H9 (cell line): ENCODE results near the gene IL1RL2. TPM values are rescaled to one million over a fixed set of nuclear protein-coding genes. Genes with fewer than 3 reads are reported as not detected.

Experiments used
- DNase-seq: peaks from one replicate; pipeline ENCODE4 v3.0.0-alpha.2; 2017
- H2AFZ ChIP-seq: one replicate; pipeline ENCODE4 v1.6.1; 2013; ENCODE audit warnings: mild to moderate bottlenecking, low read length, control low read depth, moderate library complexity
- H2AK5ac ChIP-seq: 2 replicates; pipeline ENCODE4 v1.6.1; 2013; ENCODE audit warnings: low read length, control low read depth, mixed read lengths; ENCODE audit not compliant: insufficient read length
- H2BK120ac ChIP-seq: one replicate; pipeline ENCODE4 v1.6.1; 2013; ENCODE audit warnings: low read depth, mild to moderate bottlenecking, low read length, control low read depth, inconsistent platforms; ENCODE audit not compliant: poor library complexity, severe bottlenecking
- H2BK12ac ChIP-seq: 2 replicates; pipeline ENCODE4 v1.6.1; 2013; ENCODE audit warnings: low read length, control low read depth, mixed read lengths, low read depth; ENCODE audit not compliant: insufficient read length
- H2BK15ac ChIP-seq: 2 replicates; pipeline ENCODE4 v1.6.1; 2013; ENCODE audit warnings: low read depth, low read length, control low read depth
- H2BK20ac ChIP-seq: one replicate; pipeline ENCODE4 v1.6.1; 2013; ENCODE audit warnings: low read depth, mild to moderate bottlenecking, low read length, control low read depth, inconsistent platforms; ENCODE audit not compliant: poor library complexity, severe bottlenecking
- H2BK5ac ChIP-seq: 2 replicates; pipeline ENCODE4 v1.6.1; 2013; ENCODE audit warnings: low read length, control low read depth, mixed read lengths; ENCODE audit not compliant: insufficient read length
- H3K14ac ChIP-seq: 2 replicates; pipeline ENCODE4 v1.6.1; 2013; ENCODE audit warnings: low read length, control low read depth; ENCODE audit not compliant: insufficient read depth
- H3K18ac ChIP-seq: 2 replicates; pipeline ENCODE4 v1.6.1; 2013; ENCODE audit warnings: low read depth, mild to moderate bottlenecking, mixed read lengths, low read length, control low read depth; ENCODE audit not compliant: insufficient read length
- H3K23ac ChIP-seq: 2 replicates; pipeline ENCODE4 v1.6.1; 2013; ENCODE audit warnings: low read length, control low read depth, mixed read lengths, low read depth; ENCODE audit not compliant: insufficient read length
- H3K23me2 ChIP-seq: 2 replicates; pipeline ENCODE4 v1.6.1; 2013; ENCODE audit warnings: low read depth, mild to moderate bottlenecking, mixed read lengths, low read length, control low read depth; ENCODE audit not compliant: insufficient read length, poor library complexity, severe bottlenecking
- H3K27ac ChIP-seq: 2 replicates; pipeline ENCODE4 v1.5.1; 2013; ENCODE audit warnings: low read length, control low read depth, mixed read lengths, low read depth; ENCODE audit not compliant: insufficient read length
- H3K27me3 ChIP-seq: 2 replicates; pipeline ENCODE4 v1.6.1; 2013; ENCODE audit warnings: low read length, control low read depth, inconsistent platforms; ENCODE audit not compliant: insufficient read depth
- H3K4ac ChIP-seq: 2 replicates; pipeline ENCODE4 v1.6.1; 2013; ENCODE audit warnings: low read depth, mild to moderate bottlenecking, control low read depth, inconsistent platforms, low read length, moderate library complexity
- H3K4me1 ChIP-seq: 2 replicates; pipeline ENCODE4 v1.6.1; 2013; ENCODE audit warnings: low read length, control low read depth, inconsistent platforms; ENCODE audit not compliant: insufficient read depth
- H3K4me2 ChIP-seq: 2 replicates; pipeline ENCODE4 v1.6.1; 2013; ENCODE audit warnings: low read length, control low read depth, mixed read lengths; ENCODE audit not compliant: insufficient read length, insufficient read depth
- H3K56ac ChIP-seq: 2 replicates; pipeline ENCODE4 v1.6.1; 2013; ENCODE audit warnings: low read depth, mild to moderate bottlenecking, mixed read lengths, low read length, control low read depth; ENCODE audit not compliant: insufficient read length
- H3K79me1 ChIP-seq: 2 replicates; pipeline ENCODE4 v1.6.1; 2013; ENCODE audit warnings: low read depth, mild to moderate bottlenecking, moderate library complexity, low read length, control low read depth, inconsistent platforms; ENCODE audit not compliant: insufficient read depth, poor library complexity, severe bottlenecking
- H3K79me2 ChIP-seq: 2 replicates; pipeline ENCODE4 v1.6.1; 2013; ENCODE audit warnings: low read length, control low read depth, inconsistent platforms; ENCODE audit not compliant: insufficient read depth
- H3K9ac ChIP-seq: 2 replicates; pipeline ENCODE4 v1.6.1; 2013; ENCODE audit warnings: low read length, control low read depth, mixed read lengths; ENCODE audit not compliant: insufficient read length; ENCODE audit errors: extremely low read depth
- H3K9me3 ChIP-seq: one replicate; pipeline ENCODE4 v1.6.1; 2013; ENCODE audit warnings: low read depth, low read length, inconsistent platforms; ENCODE audit not compliant: control insufficient read depth
- H3T11ph ChIP-seq: one replicate; pipeline ENCODE4 v1.6.1; 2013; ENCODE audit warnings: mild to moderate bottlenecking, low read length, control low read depth, inconsistent platforms
- H4K20me1 ChIP-seq: one replicate; pipeline ENCODE4 v1.6.1; 2013; ENCODE audit not compliant: control insufficient read depth, insufficient read length, insufficient read depth
- H4K5ac ChIP-seq: 2 replicates; pipeline ENCODE4 v1.6.1; 2013; ENCODE audit warnings: low read depth, mild to moderate bottlenecking, mixed read lengths, low read length, control low read depth; ENCODE audit not compliant: insufficient read length
- H4K8ac ChIP-seq: replicated peaks from 2 replicates; pipeline ENCODE4 v1.6.1; 2013; ENCODE audit warnings: low read length, control low read depth, mixed read lengths, low read depth; ENCODE audit not compliant: insufficient read length
- H4K91ac ChIP-seq: 2 replicates; pipeline ENCODE4 v1.6.1; 2013; ENCODE audit warnings: low read depth, mild to moderate bottlenecking, moderate library complexity, mixed read lengths, low read length, control low read depth; ENCODE audit not compliant: insufficient read length
- H3K27ac Mint-ChIP-seq, 3 experiments: 2 replicates in 2 of 3; 3 replicates in 1 of 3; pipeline ENCODE4 v1.8.0; 2020 to 2021; ENCODE audit warnings: mixed read lengths in 3 of 3, mild to moderate bottlenecking in 1 of 3, moderate library complexity in 1 of 3
- H3K27me3 Mint-ChIP-seq: 2 replicates; pipeline ENCODE4 v1.8.0; 2021; ENCODE audit warnings: low read depth, mild to moderate bottlenecking, moderate library complexity, mixed read lengths
- H3K36me3 Mint-ChIP-seq, 3 experiments: 2 replicates in 2 of 3; 3 replicates in 1 of 3; pipeline ENCODE4 v1.8.0; 2020 to 2021; ENCODE audit warnings: low read depth in 3 of 3, mixed read lengths in 3 of 3; ENCODE audit not compliant: insufficient read depth in 1 of 3
- H3K4me1 Mint-ChIP-seq, 2 experiments: 2 replicates each; pipeline ENCODE4 v1.8.0; 2020; ENCODE audit warnings: mixed read lengths in 2 of 2
- H3K4me3 Mint-ChIP-seq, 2 experiments: 2 replicates in 1 of 2; 3 replicates in 1 of 2; pipeline ENCODE4 v1.8.0; 2020 to 2021; ENCODE audit warnings: mild to moderate bottlenecking in 2 of 2, mixed read lengths in 2 of 2, moderate library complexity in 1 of 2
- H3K9me3 Mint-ChIP-seq, 2 experiments: 2 replicates in 1 of 2; 3 replicates in 1 of 2; pipeline ENCODE4 v1.8.0; 2020; ENCODE audit warnings: mild to moderate bottlenecking in 2 of 2, mixed read lengths in 2 of 2, moderate library complexity in 1 of 2
- WGBS: extraction: QIAGEN DNeasy Blood & Tissue Kit; methylation state at CpG from one replicate; pipeline ENCODE4 v1.1.7; 2013; ENCODE audit warnings: missing lambda C conversion rate, low lambda C conversion rate, mixed read lengths; ENCODE audit not compliant: insufficient read length; ENCODE audit errors: extremely low coverage; 5-methylcytosine and 5-hydroxymethylcytosine counted together
- total RNA-seq: library from RNA; stranded (reverse); gene quantifications from 2 replicates; pipeline ENCODE4 v1.2.1, GENCODE V29; 2021
- TF ChIP-seq, protein P1 (sequence below): fragments of 200-600 bp; sonication (generic); conservative IDR thresholded peaks from 3 replicates; pipeline ENCODE4 v1.8.0; 2021; ENCODE audit warnings: antibody characterized with exemption, mild to moderate bottlenecking

Gene IL1RL2
- total RNA-seq, 1 experiment from 2014 or later, result not detected

DNA sequence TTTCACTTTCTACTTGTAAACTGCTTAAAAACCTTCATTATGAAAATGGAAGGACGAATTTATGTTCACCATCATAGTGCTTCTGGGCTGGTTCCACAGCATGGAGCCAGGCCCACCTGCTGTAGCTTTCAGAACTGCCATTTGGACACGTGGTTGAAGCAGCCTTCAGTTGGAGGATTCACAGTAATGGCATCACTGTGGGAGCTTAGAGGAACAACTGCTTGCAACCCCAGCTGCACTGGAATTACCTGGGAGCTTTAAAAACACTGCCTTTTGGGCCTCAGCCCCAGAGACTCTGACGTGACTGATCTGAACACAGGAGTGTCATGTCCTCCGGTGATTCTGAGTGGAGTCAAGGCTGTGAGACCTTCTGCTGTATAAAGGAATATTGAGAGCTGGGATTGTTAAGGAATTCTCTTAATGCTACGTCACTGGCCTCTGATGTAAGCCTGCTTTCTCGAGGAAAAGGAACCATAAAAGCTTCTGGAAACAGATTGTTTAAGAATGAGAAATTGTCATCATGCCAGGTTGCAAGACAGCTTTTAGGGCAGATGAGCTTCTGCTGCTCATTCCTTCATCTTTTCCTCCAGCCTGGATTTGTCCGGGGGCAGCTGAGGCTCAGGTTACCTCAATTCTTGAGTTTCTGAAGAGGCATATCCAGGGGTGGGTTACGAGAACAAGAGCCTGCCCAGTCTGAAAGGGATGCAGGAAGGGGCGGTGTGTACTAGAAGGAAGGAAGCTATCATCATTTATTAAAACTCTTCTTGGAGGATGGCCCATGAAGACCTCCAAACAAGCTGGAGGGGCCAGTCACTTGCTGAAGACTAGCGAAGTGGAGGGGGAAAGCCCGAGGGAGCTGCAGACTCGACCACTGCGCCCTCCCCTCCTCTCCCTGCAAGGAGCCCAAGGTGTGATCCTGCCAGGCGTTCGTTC lies 45.5 kb upstream of the IL1RL2 start:
- no peak overlapping the region for H3K27ac Mint-ChIP-seq
- Histone ChIP-seq H4K8ac (no peak overlapping the region), H3K23me2 (peaks cover 3% of the 10 kb centered on the region), H3K27ac (no peak overlapping the region), H2BK5ac (no peak overlapping the region), H4K20me1 (no peaks in the 10 kb centered on the region), H2BK15ac (no peak overlapping the region), H3K4me1 (no peaks in the 10 kb centered on the region), H3K79me2 (no peaks in the 10 kb centered on the region), H3K27me3 (peaks cover 6% of the 10 kb centered on the region; the same call in 1 of the 2 replicates), H4K91ac (no peak overlapping the region), H2BK120ac (no peak overlapping the region), H3K79me1 (no peaks in the 10 kb centered on the region), H2AFZ (no peak overlapping the region), H3K4me2 (peak overlapping the region; percentile 62), H2BK12ac (no peak overlapping the region), H3K9me3 (no peaks in the 10 kb centered on the region), H3K18ac (no peak overlapping the region), H2BK20ac (no peak overlapping the region), H3K14ac (no peak overlapping the region), H4K5ac (no peak overlapping the region), H3K9ac (no peak overlapping the region), H3T11ph (no peak overlapping the region), H3K56ac (no peak overlapping the region), H2AK5ac (no peak overlapping the region), H3K4ac (no peak overlapping the region), H3K23ac (no peak overlapping the region)
- TF ChIP-seq, protein P1, sequence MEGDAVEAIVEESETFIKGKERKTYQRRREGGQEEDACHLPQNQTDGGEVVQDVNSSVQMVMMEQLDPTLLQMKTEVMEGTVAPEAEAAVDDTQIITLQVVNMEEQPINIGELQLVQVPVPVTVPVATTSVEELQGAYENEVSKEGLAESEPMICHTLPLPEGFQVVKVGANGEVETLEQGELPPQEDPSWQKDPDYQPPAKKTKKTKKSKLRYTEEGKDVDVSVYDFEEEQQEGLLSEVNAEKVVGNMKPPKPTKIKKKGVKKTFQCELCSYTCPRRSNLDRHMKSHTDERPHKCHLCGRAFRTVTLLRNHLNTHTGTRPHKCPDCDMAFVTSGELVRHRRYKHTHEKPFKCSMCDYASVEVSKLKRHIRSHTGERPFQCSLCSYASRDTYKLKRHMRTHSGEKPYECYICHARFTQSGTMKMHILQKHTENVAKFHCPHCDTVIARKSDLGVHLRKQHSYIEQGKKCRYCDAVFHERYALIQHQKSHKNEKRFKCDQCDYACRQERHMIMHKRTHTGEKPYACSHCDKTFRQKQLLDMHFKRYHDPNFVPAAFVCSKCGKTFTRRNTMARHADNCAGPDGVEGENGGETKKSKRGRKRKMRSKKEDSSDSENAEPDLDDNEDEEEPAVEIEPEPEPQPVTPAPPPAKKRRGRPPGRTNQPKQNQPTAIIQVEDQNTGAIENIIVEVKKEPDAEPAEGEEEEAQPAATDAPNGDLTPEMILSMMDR, result no peak
- peaks cover 0 to 5% (median 0%) of the 10 kb centered on the region in 3 experiments; a peak in 3 of 7 replicates for H3K36me3 Mint-ChIP-seq
- no CpG with 5 or more reads among the region's 15 CpGs for WGBS
- H3K9me3 Mint-ChIP-seq, result peaks cover 7 to 11% of the 10 kb centered on the region in 2 experiments
- H3K4me3 Mint-ChIP-seq, result peak overlapping the region; percentile 69 to 82
- H3K4me1 Mint-ChIP-seq, result peaks cover 17 to 19% of the 10 kb centered on the region in 2 experiments
- DNase-seq, result no peak
- H3K27me3 Mint-ChIP-seq, result peaks cover 63% of the 10 kb centered on the region
